GM12891 (cell line): Measurements from ENCODE around the gene CWC22.
A peak's percentile ranks its signal among the peaks of the same experiment; 100 is the strongest.

ENCODE experiments used
- DNase-seq: peaks from one replicate; pipeline ENCODE4 v3.0.0; 2011; ENCODE audit warnings: low spot score; ENCODE audit not compliant: insufficient read length
- FAIRE-seq: peaks from 2 replicates; lab custom pipeline; 2011; peaks lifted over from hg19 to GRCh38; lab: Jason Lieb, UNC
- PAX5 ChIP-seq: IDR thresholded peaks from 2 replicates; pipeline ENCODE4 v1.6.1; 2011; ENCODE audit warnings: low read length, moderate library complexity, mild to moderate bottlenecking; ENCODE audit not compliant: insufficient read depth, severe bottlenecking
- POLR2A ChIP-seq: IDR thresholded peaks from 2 replicates; pipeline ENCODE4 v1.6.1; 2011; ENCODE audit warnings: low read depth, low read length, control low read depth
- POLR2AphosphoS5 ChIP-seq: IDR thresholded peaks from 2 replicates; pipeline ENCODE4 v1.6.1; 2011; ENCODE audit warnings: low read depth, low read length, control low read depth
- POU2F2 ChIP-seq: IDR thresholded peaks from 2 replicates; pipeline ENCODE4 v1.6.1; 2011; ENCODE audit warnings: low read depth, mild to moderate bottlenecking, control low read depth, low read length, moderate library complexity
- SPI1 ChIP-seq: IDR thresholded peaks from 2 replicates; pipeline ENCODE4 v1.6.1; 2011; ENCODE audit warnings: low read depth, low read length, control low read depth
- TAF1 ChIP-seq: IDR thresholded peaks from 2 replicates; pipeline ENCODE4 v1.6.1; 2011; ENCODE audit warnings: low read depth, low read length, control low read depth

The CWC22 gene

GRCh38 chr2:179911569-179911968 lies 95.5 kb downstream of the CWC22 start:
- TF ChIP-seq PAX5 (no peak), POLR2AphosphoS5 (no peak), TAF1 (no peak), SPI1 (no peak), POLR2A (no peak), POU2F2 (no peak)
- FAIRE-seq: no peak
- no peak for DNase-seq

- DNase-seq (no peak), FAIRE-seq (no peak)
- TF ChIP-seq POU2F2 (no peak), TAF1 (no peak), POLR2A (no peak), SPI1 (no peak), POLR2AphosphoS5 (no peak), PAX5 (no peak)
These were observed 96.4 kb downstream of the CWC22 start for GRCh38 chr2:179910735-179911113.

GRCh38 chr2:179909845-179910734 lies 97.0 kb downstream of the CWC22 start:
- DNase-seq: no peak
- FAIRE-seq: no peak

GRCh38 chr2:179900655-179901054 lies 106.4 kb downstream of the CWC22 start:
- no peak for TF ChIP-seq POU2F2
- TF ChIP-seq PAX5: no peak
- no peak for TF ChIP-seq POLR2AphosphoS5
- no peak for TF ChIP-seq SPI1
- no peak for TF ChIP-seq POLR2A
- no peak for TF ChIP-seq TAF1
- FAIRE-seq (no peak), DNase-seq (no peak)

More at GRCh38 chr2:179909845-179910734, 97.0 kb downstream of the CWC22 start:
- TF ChIP-seq POLR2A (no peak), PAX5 (no peak), POU2F2 (no peak), TAF1 (no peak), POLR2AphosphoS5 (no peak), SPI1 (no peak)

GRCh38 chr2:179899666-179900065 lies 107.4 kb downstream of the CWC22 start:
- TF ChIP-seq SPI1 (no peak), PAX5 (no peak), TAF1 (no peak), POU2F2 (no peak), POLR2AphosphoS5 (no peak), POLR2A (no peak)
- FAIRE-seq (no peak), DNase-seq (no peak)

- FAIRE-seq (peak; percentile 56), DNase-seq (no peak)
These were observed 108.2 kb downstream of the CWC22 start for GRCh38 chr2:179898873-179899272.

More at GRCh38 chr2:179898873-179899272, 108.2 kb downstream of the CWC22 start:
- TF ChIP-seq PAX5 (no peak), SPI1 (no peak), TAF1 (no peak), POLR2A (no peak), POU2F2 (no peak), POLR2AphosphoS5 (no peak)
